Nephron progenitor cell (in vitro differentiated cells): ENCODE results near the gene FAM168A.
"Not testable (repeated sequence)": the region's sequence is repeated elsewhere in the genome, so short reads cannot be mapped to it uniquely, and the experiment has no call there.

Source experiments
- DNase-seq: peaks from one replicate; pipeline ENCODE4 v3.0.0; 2021
- H3K27ac Mint-ChIP-seq: 2 replicates; pipeline ENCODE4 v1.8.0; 2021; ENCODE audit warnings: mild to moderate bottlenecking, moderate library complexity, mixed read lengths
- H3K27me3 Mint-ChIP-seq: 2 replicates; pipeline ENCODE4 v1.8.0; 2021; ENCODE audit warnings: mild to moderate bottlenecking, low read depth, mixed read lengths; ENCODE audit not compliant: poor library complexity
- H3K36me3 Mint-ChIP-seq: 2 replicates; pipeline ENCODE4 v1.8.0; 2021; ENCODE audit warnings: low read depth, mixed read lengths
- H3K4me1 Mint-ChIP-seq: 2 replicates; pipeline ENCODE4 v1.8.0; 2021; ENCODE audit warnings: mixed read lengths
- H3K4me3 Mint-ChIP-seq: 2 replicates; pipeline ENCODE4 v1.8.0; 2021; ENCODE audit warnings: mild to moderate bottlenecking, moderate library complexity, mixed read lengths
- H3K9me3 Mint-ChIP-seq: 2 replicates; pipeline ENCODE4 v1.8.0; 2021; ENCODE audit warnings: mild to moderate bottlenecking, moderate library complexity, mixed read lengths
- CTCF ChIP-seq: fragments of 200-600 bp; sonication (generic); IDR thresholded peaks from 2 replicates; pipeline ENCODE4 v1.5.0; 2021; ENCODE audit warnings: antibody characterized with exemption

The FAM168A gene

GRCh38 chr11:73452726-73453125 is 145.2 kb downstream of the FAM168A start:
- Mint-ChIP-seq H3K4me3 (no peak overlapping the region), H3K36me3 (peaks cover 24% of the 10 kb centered on the region), H3K4me1 (peaks cover 24% of the 10 kb centered on the region), H3K9me3 (no peaks in the 10 kb centered on the region), H3K27me3 (no peaks in the 10 kb centered on the region), H3K27ac (no peak overlapping the region)
- DNase-seq, result no peak
- no peak for TF ChIP-seq CTCF

- H3K27me3 Mint-ChIP-seq, result no peaks in the 10 kb centered on the region
- H3K36me3 Mint-ChIP-seq, result peaks cover 23% of the 10 kb centered on the region
- H3K4me1 Mint-ChIP-seq, result peaks cover 24% of the 10 kb centered on the region
- no peak overlapping the region for H3K4me3 Mint-ChIP-seq
- DNase-seq, result no peak
- no peaks in the 10 kb centered on the region for H3K9me3 Mint-ChIP-seq
- H3K27ac Mint-ChIP-seq, result no peak overlapping the region
- no peak for TF ChIP-seq CTCF
These were observed 146.0 kb downstream of the FAM168A start for GRCh38 chr11:73451896-73452295.

- peaks cover 12% of the 10 kb centered on the region for H3K4me1 Mint-ChIP-seq
- DNase-seq, result no peak
- no peak overlapping the region for H3K4me3 Mint-ChIP-seq
- peaks cover 24% of the 10 kb centered on the region for H3K36me3 Mint-ChIP-seq
- H3K9me3 Mint-ChIP-seq, result no peaks in the 10 kb centered on the region
- H3K27me3 Mint-ChIP-seq, result no peaks in the 10 kb centered on the region
- H3K27ac Mint-ChIP-seq, result no peak overlapping the region
- no peak for TF ChIP-seq CTCF
These were observed 151.1 kb downstream of the FAM168A start for GRCh38 chr11:73446766-73447165.

GRCh38 chr11:73445980-73446379 is 151.9 kb downstream of the FAM168A start:
- peaks cover 12% of the 10 kb centered on the region for H3K4me1 Mint-ChIP-seq

GRCh38 chr11:73439002-73439843 is 158.7 kb downstream of the FAM168A start:
- no peaks in the 10 kb centered on the region for H3K27me3 Mint-ChIP-seq
- TF ChIP-seq CTCF, result no peak
- peaks cover 4% of the 10 kb centered on the region for H3K9me3 Mint-ChIP-seq
- no peak for DNase-seq
- peak overlapping the region; percentile 14 for H3K27ac Mint-ChIP-seq
- no peak overlapping the region for H3K4me3 Mint-ChIP-seq
- H3K4me1 Mint-ChIP-seq, result peaks cover 22% of the 10 kb centered on the region
- peaks cover 25% of the 10 kb centered on the region for H3K36me3 Mint-ChIP-seq

More at GRCh38 chr11:73445980-73446379, 151.9 kb downstream of the FAM168A start:
- no peak for DNase-seq
- no peak for TF ChIP-seq CTCF
- no peaks in the 10 kb centered on the region for H3K27me3 Mint-ChIP-seq
- H3K27ac Mint-ChIP-seq, result no peak overlapping the region
- peaks cover 4% of the 10 kb centered on the region for H3K9me3 Mint-ChIP-seq
- peaks cover 30% of the 10 kb centered on the region for H3K36me3 Mint-ChIP-seq
- H3K4me3 Mint-ChIP-seq, result no peak overlapping the region

- Mint-ChIP-seq H3K4me1 (peaks cover 22% of the 10 kb centered on the region), H3K36me3 (peaks cover 21% of the 10 kb centered on the region)
- not testable (repeated sequence) for H3K4me3 Mint-ChIP-seq, DNase-seq, H3K9me3 Mint-ChIP-seq, H3K27ac Mint-ChIP-seq, H3K27me3 Mint-ChIP-seq
These were observed 161.1 kb downstream of the FAM168A start for GRCh38 chr11:73436859-73437258.
